HG02885 (cell line): ENCODE results near the gene SIGLEC7.

ENCODE experiments used
- ATAC-seq: cut with Tn5 transposase; IDR thresholded peaks from one replicate; pipeline ENCODE4 v1.9.1; 2021; ENCODE audit warnings: mild to moderate bottlenecking; ENCODE audit not compliant: unreplicated experiment, poor library complexity

Gene SIGLEC7

GRCh38 chr19:51195316-51195586 lies 53.1 kb downstream of the SIGLEC7 start:
- ATAC-seq, result no peak

DNA sequence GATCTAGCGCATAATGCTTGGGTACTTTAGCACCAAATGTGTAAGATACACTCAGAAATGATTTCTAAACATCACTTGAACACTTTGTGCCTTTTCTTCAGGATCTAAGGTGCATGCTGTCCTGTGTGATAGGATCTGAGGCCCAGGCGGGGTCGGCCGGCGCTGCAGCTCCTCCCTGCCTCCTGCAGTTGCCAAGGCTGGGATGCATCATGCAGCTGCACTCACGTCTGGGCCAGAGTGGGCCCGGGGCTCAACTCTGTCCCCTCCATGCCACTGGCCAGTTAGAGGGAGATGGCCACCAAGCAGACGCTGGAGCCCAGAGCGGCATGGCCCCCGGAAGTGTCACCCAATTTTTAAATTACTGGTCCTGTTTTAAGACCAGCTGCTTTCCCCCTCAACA lies 53.5 kb downstream of the SIGLEC7 start:
- ATAC-seq, result no peak

DNA sequence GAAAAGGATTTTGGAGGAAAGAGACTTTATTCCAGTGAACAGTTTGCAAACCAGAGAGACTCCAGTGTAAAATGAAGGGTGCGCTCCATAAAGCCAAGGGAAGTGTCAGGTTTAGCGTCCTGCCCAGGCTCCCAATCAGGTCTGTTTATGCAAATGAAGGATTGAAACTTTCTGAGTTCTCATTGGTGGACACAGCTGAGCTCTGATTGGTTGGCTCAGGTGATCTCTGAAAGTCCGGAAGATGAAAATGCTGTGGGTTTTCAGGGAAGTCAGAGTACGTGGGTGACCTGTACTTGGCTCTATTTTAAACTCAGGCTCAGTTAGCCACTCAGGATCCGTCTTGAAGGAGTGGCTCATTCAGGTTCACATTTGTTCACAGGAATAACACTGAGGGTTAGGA lies 54.1 kb downstream of the SIGLEC7 start:
- ATAC-seq, result no peak

GRCh38 chr19:51198641-51199040 lies 56.5 kb downstream of the SIGLEC7 start:
- no peak for ATAC-seq

GRCh38 chr19:51200071-51200666 lies 58.1 kb downstream of the SIGLEC7 start:
- no peak for ATAC-seq

DNA sequence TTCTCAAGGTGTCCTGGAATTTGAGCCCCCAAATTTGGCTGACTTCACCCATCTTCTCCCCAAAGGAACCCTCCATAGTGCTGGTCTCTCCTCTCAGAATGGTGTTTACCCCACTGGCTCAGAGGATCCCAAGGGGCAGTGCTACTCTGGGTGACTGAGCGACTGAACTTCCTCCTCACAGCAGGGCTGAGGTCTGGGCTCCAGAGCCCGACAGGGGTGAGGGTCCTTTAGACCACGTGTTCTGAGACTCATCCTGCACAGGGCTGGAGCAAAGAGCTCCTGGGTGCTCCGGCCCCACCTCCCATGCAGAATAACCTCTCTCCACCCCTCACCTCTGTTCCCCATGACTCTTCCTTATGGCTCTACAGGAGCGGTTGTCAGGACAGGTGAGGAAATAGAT lies 59.6 kb downstream of the SIGLEC7 start:
- ATAC-seq, result no peak
